A549 (cell line): ENCODE measurements around the gene RPRD2. TPM values are rescaled to one million over a fixed set of nuclear protein-coding genes. Genes with fewer than 3 reads are reported as not detected.

Experiments used
- ATAC-seq, 2 experiments: fragments of 200-7000 bp in 1 of 2; fragments of >200 bp in 1 of 2; cut with Nextera tagmentation in 1 of 2; cut with Tn5 transposase in 1 of 2; 3 replicates each; pipeline versions ENCODE4 v1.8.0 to v1.9.1; 2018 to 2020; ENCODE audit warnings: mild to moderate bottlenecking in 1 of 2, moderate library complexity in 1 of 2
- CTCF ChIA-PET: fragments of 300-600 bp; sonication (Branson Sonifier 250); formaldehyde crosslinking; extraction: SDS; loops from one replicate; lab custom pipeline; 2021; ENCODE audit warnings: antibody characterized with exemption, inconsistent platforms; lab: Yijun Ruan, JAX
- POLR2A ChIA-PET: fragments of 350-600 bp; formaldehyde crosslinking; extraction: SDS; loops from one replicate; lab custom pipeline; 2021; ENCODE audit warnings: antibody characterized with exemption, inconsistent platforms; lab: Yijun Ruan, JAX
- DNase-seq, 2 experiments: peaks; one replicate each; pipeline versions ENCODE4 v3.0.0 to v3.0.0-alpha.2; 2011 to 2016; ENCODE audit warnings: low read depth in 1 of 2, low spot score in 1 of 2
- FAIRE-seq: peaks from 2 replicates; lab custom pipeline; 2011; peaks lifted over from hg19 to GRCh38; lab: Jason Lieb, UNC
- H3K27ac ChIP-seq, 2 experiments: fragments of >200 bp; sonication (Bioruptor Twin); formaldehyde crosslinking; 3 replicates each; pipeline ENCODE4 v1.5.1; 2016 to 2017
- H3K4me1 ChIP-seq: fragments of >200 bp; sonication (Bioruptor Twin); formaldehyde crosslinking; 3 replicates; pipeline ENCODE4 v1.6.1; 2016
- H3K4me2 ChIP-seq: fragments of >200 bp; sonication (Bioruptor Twin); formaldehyde crosslinking; 3 replicates; pipeline ENCODE4 v1.6.1; 2016
- H3K4me3 ChIP-seq: fragments of >200 bp; sonication (Bioruptor Twin); formaldehyde crosslinking; 3 replicates; pipeline ENCODE4 v1.5.1; 2016
- H3K9me3 ChIP-seq: fragments of >200 bp; sonication (Bioruptor Twin); formaldehyde crosslinking; 3 replicates; pipeline ENCODE4 v1.6.1; 2016
- BHLHE40 ChIP-seq: IDR thresholded peaks from 2 replicates; pipeline ENCODE4 v1.6.1; 2012; ENCODE audit warnings: low read depth, low read length, inconsistent platforms
- CBX2 ChIP-seq: fragments of 200-600 bp; sonication (generic); IDR thresholded peaks from 2 replicates; pipeline ENCODE4 v1.6.1; 2016; ENCODE audit warnings: low read depth, mild to moderate bottlenecking, borderline replicate concordance
- CBX8 ChIP-seq: fragments of 200-600 bp; sonication (generic); IDR thresholded peaks from 2 replicates; pipeline ENCODE4 v1.6.1; 2016
- CHD2 ChIP-seq: fragments of 150-350 bp; IDR thresholded peaks from 2 replicates; pipeline ENCODE4 v1.6.1; 2014; ENCODE audit warnings: low read length; ENCODE audit not compliant: partially characterized antibody
- FOSB ChIP-seq: fragments of 250-450 bp; sonication (Bioruptor Pico); IDR thresholded peaks from 2 replicates; pipeline ENCODE4 v1.5.0; 2020; ENCODE audit warnings: mild to moderate bottlenecking, moderate library complexity
- JUN ChIP-seq, 2 experiments: fragments of >200 bp; sonication (Bioruptor Twin); formaldehyde crosslinking; IDR thresholded peaks; 2 replicates in 1 of 2; 3 replicates in 1 of 2; pipeline ENCODE4 v1.6.1; 2016 to 2017
- KDM1A ChIP-seq: fragments of 200-600 bp; sonication (generic); IDR thresholded peaks from 2 replicates; pipeline ENCODE4 v1.6.1; 2016; ENCODE audit warnings: low read depth, mild to moderate bottlenecking
- POLR2A ChIP-seq: IDR thresholded peaks from 2 replicates; pipeline ENCODE4 v1.6.1; 2012; ENCODE audit warnings: mild to moderate bottlenecking, low read length
- RARB ChIP-seq: fragments of 250-450 bp; sonication (Bioruptor Pico); IDR thresholded peaks from 2 replicates; pipeline ENCODE4 v1.8.0; 2021; ENCODE audit warnings: mild to moderate bottlenecking, moderate library complexity
- RCOR1 ChIP-seq: fragments of 150-350 bp; IDR thresholded peaks from 2 replicates; pipeline ENCODE4 v1.6.1; 2014; ENCODE audit warnings: antibody characterized with exemption, low read length, low read depth
- RFX5 ChIP-seq: fragments of 450-650 bp; IDR thresholded peaks from 2 replicates; pipeline ENCODE4 v1.7.1; 2014; ENCODE audit warnings: antibody characterized with exemption, mild to moderate bottlenecking, moderate library complexity
- RNF2 ChIP-seq: fragments of 200-600 bp; sonication (generic); IDR thresholded peaks from 2 replicates; pipeline ENCODE4 v1.6.1; 2016; ENCODE audit warnings: low read depth, mild to moderate bottlenecking, antibody characterized with exemption, moderate library complexity, borderline replicate concordance
- TFCP2L1 ChIP-seq: fragments of 250-450 bp; sonication (Bioruptor Pico); IDR thresholded peaks from 2 replicates; pipeline ENCODE4 v1.5.0; 2021; ENCODE audit warnings: mild to moderate bottlenecking
- ZC3H11A ChIP-seq: fragments of 450-650 bp; IDR thresholded peaks from 2 replicates; pipeline ENCODE4 v1.6.1; 2014; ENCODE audit warnings: antibody characterized with exemption, mild to moderate bottlenecking
- ZNF302 ChIP-seq: fragments of 250-450 bp; sonication (Bioruptor Pico); IDR thresholded peaks from 2 replicates; pipeline ENCODE4 v1.9.0; 2021; ENCODE audit warnings: inconsistent platforms, mild to moderate bottlenecking, moderate library complexity
- WGBS: methylation state at CpG from one replicate; pipeline ENCODE4 v1.1.6; 2017; ENCODE audit errors: missing lambda C conversion rate; 5-methylcytosine and 5-hydroxymethylcytosine counted together
- polyA plus RNA-seq, 4 experiments: library from polyadenylated mRNA; depleted of rRNA in 3 of 4; stranded (reverse); fragments of >200 nt; fragmentation: RNase III in 1 of 4; extraction: RNeasy Plus Mini Kit Qiagen cat#74134 plus additional on column Dnase treatment in 1 of 4; gene quantifications; 2 replicates in 3 of 4; 3 replicates in 1 of 4; pipeline ENCODE4 v1.2.3, GENCODE V29; 2011 to 2017
- TF ChIP-seq, protein P1 (sequence below): fragments of 150-350 bp; IDR thresholded peaks from 2 replicates; pipeline ENCODE4 v1.6.1; 2014; ENCODE audit warnings: low read depth, mild to moderate bottlenecking, low read length
- TF ChIP-seq, protein P2 (sequence below): fragments of 250-450 bp; sonication (Bioruptor Pico); IDR thresholded peaks from 2 replicates; pipeline ENCODE4 v1.5.0; 2020; ENCODE audit warnings: low read depth, mild to moderate bottlenecking, moderate library complexity
- TF ChIP-seq, protein P3 (sequence below): fragments of >200 bp; sonication (Bioruptor Twin); formaldehyde crosslinking; IDR thresholded peaks from 3 replicates; pipeline ENCODE4 v1.6.1; 2016

The RPRD2 gene
- polyA plus RNA-seq, 2 of the 4 experiments (the other 2 are of a cell fraction) = 10.3 to 20.8 TPM

DNA sequence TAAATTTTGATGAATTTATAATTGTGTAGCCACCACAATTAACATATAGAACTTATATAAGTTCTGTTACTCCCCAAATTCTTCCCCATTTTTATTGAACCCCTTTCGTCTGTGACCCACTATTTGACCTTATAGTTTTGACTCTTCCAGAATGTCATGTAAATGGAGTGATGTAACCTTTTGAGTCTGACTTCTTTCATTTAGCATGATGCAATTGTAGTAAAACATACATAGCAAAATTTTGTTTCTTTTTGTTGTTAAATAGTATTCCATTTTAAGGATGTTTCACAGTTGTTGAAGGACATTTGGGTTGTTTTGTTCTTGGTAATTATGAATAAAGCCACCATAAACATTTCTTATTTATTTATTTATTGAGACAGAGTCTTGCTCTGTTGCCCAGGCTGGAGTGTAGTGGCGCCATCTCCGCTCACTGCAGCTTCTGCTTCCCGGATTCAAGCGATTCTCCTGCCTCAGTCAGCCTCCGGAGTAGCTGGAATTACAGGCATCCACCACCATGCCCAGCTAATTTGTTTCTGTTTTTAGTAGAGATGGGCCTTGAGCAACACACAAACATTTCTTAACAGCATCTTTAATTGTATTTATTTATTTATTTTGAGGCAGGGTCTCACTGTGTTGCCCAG, 33.6 kb downstream of the RPRD2 start:
- no peak overlapping the region for H3K4me3 ChIP-seq
- WGBS = 95% methylated on average over 6 of the region's 6 CpGs
- ChIA-PET POLR2A (no interaction called here), CTCF (no interaction called here)
- FAIRE-seq = no peak
- no peaks in the 10 kb centered on the region for H3K4me1 ChIP-seq
- ATAC-seq = no peak
- H3K9me3 ChIP-seq = no peaks in the 10 kb centered on the region
- DNase-seq = no peak
- no peak overlapping the region for H3K27ac ChIP-seq
- H3K4me2 ChIP-seq = no peak overlapping the region
- TF ChIP-seq, protein P1, sequence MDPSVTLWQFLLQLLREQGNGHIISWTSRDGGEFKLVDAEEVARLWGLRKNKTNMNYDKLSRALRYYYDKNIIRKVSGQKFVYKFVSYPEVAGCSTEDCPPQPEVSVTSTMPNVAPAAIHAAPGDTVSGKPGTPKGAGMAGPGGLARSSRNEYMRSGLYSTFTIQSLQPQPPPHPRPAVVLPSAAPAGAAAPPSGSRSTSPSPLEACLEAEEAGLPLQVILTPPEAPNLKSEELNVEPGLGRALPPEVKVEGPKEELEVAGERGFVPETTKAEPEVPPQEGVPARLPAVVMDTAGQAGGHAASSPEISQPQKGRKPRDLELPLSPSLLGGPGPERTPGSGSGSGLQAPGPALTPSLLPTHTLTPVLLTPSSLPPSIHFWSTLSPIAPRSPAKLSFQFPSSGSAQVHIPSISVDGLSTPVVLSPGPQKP = no peak

DNA sequence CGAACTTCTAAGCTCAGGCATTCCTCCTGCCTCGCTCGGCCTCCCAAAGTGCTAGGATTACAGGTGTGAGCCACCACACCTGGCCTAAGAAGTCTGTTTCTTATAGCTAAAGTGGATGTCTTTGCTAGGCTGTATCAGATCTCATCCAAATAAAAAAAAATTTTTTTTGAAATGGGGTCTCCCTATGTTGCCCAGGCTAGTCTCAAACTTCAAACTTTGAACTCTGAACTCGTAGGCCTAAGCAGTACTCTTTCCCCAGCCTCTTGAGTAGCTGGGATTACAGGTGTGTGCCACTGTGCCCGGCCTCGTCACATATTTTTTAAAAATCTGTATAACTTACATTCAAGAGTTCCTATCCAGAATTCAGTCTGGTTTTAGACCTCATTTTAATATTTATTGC, 40.5 kb downstream of the RPRD2 start:
- TF ChIP-seq CBX8 (no peak), RARB (no peak), CBX2 (no peak), BHLHE40 (no peak), ZC3H11A (no peak)
- TF ChIP-seq, protein P1 = no peak
- no peak for FAIRE-seq
- POLR2A ChIA-PET = no interaction called here

DNA sequence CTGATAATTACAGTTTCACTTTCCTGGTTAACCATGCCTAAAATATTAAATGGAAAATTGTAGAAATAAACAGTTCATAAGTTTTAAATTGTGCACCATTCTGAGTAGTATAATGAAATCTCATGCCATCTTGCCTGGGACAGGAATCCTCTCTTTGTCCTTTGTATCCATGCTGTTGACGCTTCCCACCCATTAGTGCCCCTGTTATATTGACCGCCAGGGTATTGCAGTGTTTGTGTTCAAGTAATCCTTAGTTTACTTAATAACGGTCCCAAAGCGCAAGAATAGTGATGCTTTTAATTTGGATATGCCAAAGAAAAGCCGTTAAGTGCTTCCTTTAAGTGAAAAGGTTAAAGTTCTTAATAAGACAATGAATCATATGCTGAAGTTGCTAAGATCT, 41.7 kb downstream of the RPRD2 start:
- no peak for ATAC-seq
- H3K4me2 ChIP-seq = peak overlapping the region; percentile 46
- 73% methylated on average over 5 of the region's 5 CpGs for WGBS
- H3K4me1 ChIP-seq = peaks cover 58% of the 10 kb centered on the region
- no peak for DNase-seq
- TF ChIP-seq, protein P2, sequence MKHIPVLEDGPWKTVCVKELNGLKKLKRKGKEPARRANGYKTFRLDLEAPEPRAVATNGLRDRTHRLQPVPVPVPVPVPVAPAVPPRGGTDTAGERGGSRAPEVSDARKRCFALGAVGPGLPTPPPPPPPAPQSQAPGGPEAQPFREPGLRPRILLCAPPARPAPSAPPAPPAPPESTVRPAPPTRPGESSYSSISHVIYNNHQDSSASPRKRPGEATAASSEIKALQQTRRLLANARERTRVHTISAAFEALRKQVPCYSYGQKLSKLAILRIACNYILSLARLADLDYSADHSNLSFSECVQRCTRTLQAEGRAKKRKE (CRISPR knock-in tag) = no peak
- TF ChIP-seq RNF2 (no peak), RCOR1 (no peak), TFCP2L1 (CRISPR knock-in tag) (no peak), ZNF302 (CRISPR knock-in tag) (no peak), POLR2A (no peak), FOSB (CRISPR knock-in tag) (no peak), CHD2 (no peak), RFX5 (no peak), JUN (IDR thresholded peaks at IDR 0.05) (no peak), KDM1A (no peak)
- TF ChIP-seq, protein P3, sequence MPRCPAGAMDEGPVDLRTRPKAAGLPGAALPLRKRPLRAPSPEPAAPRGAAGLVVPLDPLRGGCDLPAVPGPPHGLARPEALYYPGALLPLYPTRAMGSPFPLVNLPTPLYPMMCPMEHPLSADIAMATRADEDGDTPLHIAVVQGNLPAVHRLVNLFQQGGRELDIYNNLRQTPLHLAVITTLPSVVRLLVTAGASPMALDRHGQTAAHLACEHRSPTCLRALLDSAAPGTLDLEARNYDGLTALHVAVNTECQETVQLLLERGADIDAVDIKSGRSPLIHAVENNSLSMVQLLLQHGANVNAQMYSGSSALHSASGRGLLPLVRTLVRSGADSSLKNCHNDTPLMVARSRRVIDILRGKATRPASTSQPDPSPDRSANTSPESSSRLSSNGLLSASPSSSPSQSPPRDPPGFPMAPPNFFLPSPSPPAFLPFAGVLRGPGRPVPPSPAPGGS = no peak
- TF ChIP-seq, protein P1 = no peak
- TF ChIP-seq, all 56 proteins: peak for 0
- no peak for FAIRE-seq
- Histone ChIP-seq H3K4me3 (no peak overlapping the region), H3K9me3 (no peaks in the 10 kb centered on the region), H3K27ac (0 out of 6 replicates have a peak overlapping the region, but pooled peaks of 1 of the 2 experiments have one; percentile 0)
- ChIA-PET POLR2A (no interaction called here), CTCF (no interaction called here)

More for the DNA sequence above, 40.5 kb downstream of the RPRD2 start:
- ATAC-seq (no peak), DNase-seq (no peak)
- H3K9me3 ChIP-seq = no peaks in the 10 kb centered on the region
- peaks cover 46% of the 10 kb centered on the region for H3K4me1 ChIP-seq
- CTCF ChIA-PET = no interaction called here
- H3K4me2 ChIP-seq = no peak overlapping the region
- H3K27ac ChIP-seq = no peak overlapping the region
- WGBS = 79% methylated on average over 6 of the region's 6 CpGs
- H3K4me3 ChIP-seq = no peak overlapping the region
